ENCODE data around the gene KCNE3. TPM values are rescaled to one million over a fixed set of nuclear protein-coding genes. Genes with fewer than 3 reads are reported as not detected.

The KCNE3 gene
- total and polyA plus RNA-seq, 4 donors = 3.4 to 16.1 (median 4.2) TPM

GRCh38 chr11:74473382-74474173, 6.2 kb upstream of the KCNE3 start:
- no peaks in the 10 kb centered on the region for H3K36me3 ChIP-seq (ENCODE audit: control insufficient read depth, insufficient read depth, low read length)
- H3K4me1 ChIP-seq (ENCODE audit: control insufficient read depth, insufficient read depth, low read length) = no peaks in the 10 kb centered on the region
- no peaks in the 10 kb centered on the region for H3K27me3 ChIP-seq (ENCODE audit: control insufficient read depth, insufficient read depth, low read length)
- no peaks in the 10 kb centered on the region for H3K9me3 ChIP-seq (ENCODE audit: control insufficient read depth, insufficient read depth, low read length)
- WGBS (ENCODE audit: insufficient coverage) = 77% methylated on average over 6 of the region's 10 CpGs
- H3K4me3 ChIP-seq (ENCODE audit: low read depth, low read length) = no peak overlapping the region
- no peak overlapping the region for H3K27ac ChIP-seq (ENCODE audit: low read depth, low read length)
- no peak for DNase-seq (ENCODE audit: low read depth in 4 of 6, low spot score in 6 of 6)

DNA sequence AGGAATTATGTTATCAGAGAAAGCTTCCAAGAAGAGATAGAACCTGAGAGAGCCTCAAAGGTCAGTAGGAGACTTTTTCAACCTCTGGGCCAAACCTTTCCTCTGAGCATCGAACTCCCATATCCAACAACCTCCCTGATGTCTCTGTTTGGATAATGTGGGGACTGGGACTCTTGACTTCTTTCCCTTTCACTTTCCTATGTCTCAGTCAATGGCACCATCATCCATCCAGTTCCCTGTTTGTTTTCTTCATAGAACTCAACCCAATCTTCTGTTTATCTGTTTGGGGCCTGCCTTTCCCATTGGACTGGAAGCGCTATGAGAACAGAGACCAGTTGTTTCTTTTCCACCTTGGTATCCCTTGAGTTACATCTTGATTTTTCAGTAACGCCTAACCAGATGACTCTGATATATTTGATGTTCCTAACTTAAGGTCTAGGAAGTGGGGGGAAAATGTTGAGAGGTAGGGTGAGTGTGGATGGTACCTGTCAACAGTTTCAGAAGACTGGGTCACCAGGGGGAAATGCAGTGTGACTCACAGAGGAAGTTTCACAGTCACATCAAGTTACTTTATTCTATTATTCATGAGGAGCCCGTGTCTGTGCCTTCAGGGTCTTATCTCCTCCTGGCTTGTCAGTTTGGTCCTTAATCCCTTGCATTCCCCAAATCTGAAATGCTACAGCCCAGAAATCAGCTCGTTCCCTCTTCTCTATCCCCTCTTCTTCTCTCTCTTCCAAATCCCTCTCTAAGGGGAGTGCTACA, 4.5 kb upstream of the KCNE3 start:
- Histone ChIP-seq H3K4me1 (ENCODE audit: control insufficient read depth, insufficient read depth, low read length) (peaks cover 10% of the 10 kb centered on the region), H3K36me3 (ENCODE audit: control insufficient read depth, insufficient read depth, low read length) (no peaks in the 10 kb centered on the region), H3K27me3 (ENCODE audit: control insufficient read depth, insufficient read depth, low read length) (peaks cover 5% of the 10 kb centered on the region), H3K27ac (ENCODE audit: low read depth, low read length) (no peak overlapping the region), H3K9me3 (ENCODE audit: control insufficient read depth, insufficient read depth, low read length) (no peaks in the 10 kb centered on the region), H3K4me3 (ENCODE audit: low read depth, low read length) (no peak overlapping the region)
- 76% methylated on average over 2 of the region's 5 CpGs for WGBS (ENCODE audit: insufficient coverage)
- no peak for DNase-seq (ENCODE audit: low read depth in 4 of 6, low spot score in 6 of 6)

DNA sequence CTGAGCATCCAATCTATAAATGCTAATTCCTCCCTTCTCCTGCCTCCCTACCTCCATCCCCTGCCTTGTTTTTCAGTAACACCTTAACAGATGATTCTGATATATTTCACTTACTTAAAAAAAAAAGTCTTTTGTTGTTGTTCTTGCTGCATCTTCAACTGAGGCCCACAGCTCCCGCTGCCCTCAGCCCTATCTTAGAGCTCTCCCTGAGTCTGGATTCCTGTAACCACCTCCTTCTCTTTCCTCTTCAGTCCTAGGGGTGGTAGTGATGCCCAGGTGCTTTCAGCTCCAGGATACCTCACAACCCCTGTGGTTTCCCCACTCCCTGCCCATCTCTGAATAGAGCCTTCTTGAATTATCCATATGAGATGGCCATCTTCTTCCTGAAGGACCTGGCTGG, 3.7 kb upstream of the KCNE3 start:
- no peak overlapping the region for H3K4me3 ChIP-seq (ENCODE audit: low read depth, low read length)
- peaks cover 13% of the 10 kb centered on the region for H3K4me1 ChIP-seq (ENCODE audit: control insufficient read depth, insufficient read depth, low read length)
- H3K9me3 ChIP-seq (ENCODE audit: control insufficient read depth, insufficient read depth, low read length) = no peaks in the 10 kb centered on the region
- no peak overlapping the region for H3K27ac ChIP-seq (ENCODE audit: low read depth, low read length)
- DNase-seq (ENCODE audit: low read depth in 4 of 6, low spot score in 6 of 6) = no peak
- peaks cover 12% of the 10 kb centered on the region for H3K27me3 ChIP-seq (ENCODE audit: control insufficient read depth, insufficient read depth, low read length)
- WGBS (ENCODE audit: insufficient coverage) = 86% methylated on average over 1 of the region's 1 CpG
- H3K36me3 ChIP-seq (ENCODE audit: control insufficient read depth, insufficient read depth, low read length) = no peaks in the 10 kb centered on the region

GRCh38 chr11:74470526-74470925, 3.2 kb upstream of the KCNE3 start:
- Histone ChIP-seq H3K36me3 (ENCODE audit: control insufficient read depth, insufficient read depth, low read length) (no peaks in the 10 kb centered on the region), H3K4me1 (ENCODE audit: control insufficient read depth, insufficient read depth, low read length) (peaks cover 13% of the 10 kb centered on the region)
- WGBS (ENCODE audit: insufficient coverage) = 48% methylated on average over 2 of the region's 2 CpGs

DNA sequence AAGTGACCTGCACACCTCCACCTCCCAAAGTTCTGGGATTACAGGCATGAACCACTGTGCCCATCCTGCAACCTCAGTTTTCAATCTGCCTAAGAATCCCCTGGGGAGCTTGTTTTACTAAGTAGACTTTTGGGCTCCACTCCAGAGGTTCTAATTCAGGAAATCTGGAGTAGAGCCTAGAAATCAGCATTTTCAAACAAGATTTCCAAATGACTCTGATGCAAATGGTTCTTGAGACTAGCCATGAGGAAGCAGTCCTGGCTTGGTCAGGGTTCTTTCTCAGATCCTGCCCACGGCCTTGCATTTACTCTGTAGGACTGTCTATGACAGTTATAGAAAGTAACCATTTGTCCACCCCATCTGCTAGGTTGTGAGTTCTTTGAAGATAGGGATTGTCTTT, 1.6 kb upstream of the KCNE3 start:
- H3K4me3 ChIP-seq (ENCODE audit: low read depth, low read length) = no peak overlapping the region
- no CpG with 5 or more reads among the region's 1 CpG for WGBS (ENCODE audit: insufficient coverage)

More at GRCh38 chr11:74470526-74470925, 3.2 kb upstream of the KCNE3 start:
- Histone ChIP-seq H3K27me3 (ENCODE audit: control insufficient read depth, insufficient read depth, low read length) (peaks cover 12% of the 10 kb centered on the region), H3K9me3 (ENCODE audit: control insufficient read depth, insufficient read depth, low read length) (no peaks in the 10 kb centered on the region), H3K4me3 (ENCODE audit: low read depth, low read length) (no peak overlapping the region), H3K27ac (ENCODE audit: low read depth, low read length) (no peak overlapping the region)
- peak in 2 of 6 donors; percentile 45 to 59 for DNase-seq (ENCODE audit: low read depth in 4 of 6, low spot score in 6 of 6)

GRCh38 chr11:74468521-74468920, 1.2 kb upstream of the KCNE3 start:
- no peaks in the 10 kb centered on the region for H3K9me3 ChIP-seq (ENCODE audit: control insufficient read depth, insufficient read depth, low read length)
- no peak overlapping the region for H3K4me3 ChIP-seq (ENCODE audit: low read depth, low read length)
- no peak overlapping the region for H3K27ac ChIP-seq (ENCODE audit: low read depth, low read length)
- no peaks in the 10 kb centered on the region for H3K36me3 ChIP-seq (ENCODE audit: control insufficient read depth, insufficient read depth, low read length)
- no peak for DNase-seq (ENCODE audit: low read depth in 4 of 6, low spot score in 6 of 6)
- peaks cover 12% of the 10 kb centered on the region for H3K27me3 ChIP-seq (ENCODE audit: control insufficient read depth, insufficient read depth, low read length)
- peaks cover 13% of the 10 kb centered on the region for H3K4me1 ChIP-seq (ENCODE audit: control insufficient read depth, insufficient read depth, low read length)

More for the DNA sequence above, 1.6 kb upstream of the KCNE3 start:
- Histone ChIP-seq H3K27me3 (ENCODE audit: control insufficient read depth, insufficient read depth, low read length) (peaks cover 12% of the 10 kb centered on the region), H3K9me3 (ENCODE audit: control insufficient read depth, insufficient read depth, low read length) (no peaks in the 10 kb centered on the region), H3K36me3 (ENCODE audit: control insufficient read depth, insufficient read depth, low read length) (no peaks in the 10 kb centered on the region), H3K27ac (ENCODE audit: low read depth, low read length) (no peak overlapping the region), H3K4me1 (ENCODE audit: control insufficient read depth, insufficient read depth, low read length) (peaks cover 13% of the 10 kb centered on the region)
- DNase-seq (ENCODE audit: low read depth in 4 of 6, low spot score in 6 of 6) = no peak

GRCh38 chr11:74468058-74468457, 709 bp upstream of the KCNE3 start:
- H3K4me1 ChIP-seq (ENCODE audit: control insufficient read depth, insufficient read depth, low read length) = peaks cover 13% of the 10 kb centered on the region
- no peaks in the 10 kb centered on the region for H3K9me3 ChIP-seq (ENCODE audit: control insufficient read depth, insufficient read depth, low read length)
- DNase-seq (ENCODE audit: low read depth in 4 of 6, low spot score in 6 of 6) = no peak
- WGBS (ENCODE audit: insufficient coverage) = 76% methylated on average over 2 of the region's 4 CpGs
- no peak overlapping the region for H3K4me3 ChIP-seq (ENCODE audit: low read depth, low read length)
- H3K27me3 ChIP-seq (ENCODE audit: control insufficient read depth, insufficient read depth, low read length) = peaks cover 12% of the 10 kb centered on the region
- H3K36me3 ChIP-seq (ENCODE audit: control insufficient read depth, insufficient read depth, low read length) = no peaks in the 10 kb centered on the region
- H3K27ac ChIP-seq (ENCODE audit: low read depth, low read length) = no peak overlapping the region

GRCh38 chr11:74465291-74465708, 2.0 kb downstream of the KCNE3 start:
- Histone ChIP-seq H3K9me3 (ENCODE audit: control insufficient read depth, insufficient read depth, low read length) (no peaks in the 10 kb centered on the region), H3K4me1 (ENCODE audit: control insufficient read depth, insufficient read depth, low read length) (peaks cover 13% of the 10 kb centered on the region), H3K4me3 (ENCODE audit: low read depth, low read length) (no peak overlapping the region), H3K27ac (ENCODE audit: low read depth, low read length) (no peak overlapping the region), H3K36me3 (ENCODE audit: control insufficient read depth, insufficient read depth, low read length) (no peaks in the 10 kb centered on the region), H3K27me3 (ENCODE audit: control insufficient read depth, insufficient read depth, low read length) (peaks cover 12% of the 10 kb centered on the region)
- no CpG with 5 or more reads among the region's 2 CpGs for WGBS (ENCODE audit: insufficient coverage)
- no peak for DNase-seq (ENCODE audit: low read depth in 4 of 6, low spot score in 6 of 6)

DNA sequence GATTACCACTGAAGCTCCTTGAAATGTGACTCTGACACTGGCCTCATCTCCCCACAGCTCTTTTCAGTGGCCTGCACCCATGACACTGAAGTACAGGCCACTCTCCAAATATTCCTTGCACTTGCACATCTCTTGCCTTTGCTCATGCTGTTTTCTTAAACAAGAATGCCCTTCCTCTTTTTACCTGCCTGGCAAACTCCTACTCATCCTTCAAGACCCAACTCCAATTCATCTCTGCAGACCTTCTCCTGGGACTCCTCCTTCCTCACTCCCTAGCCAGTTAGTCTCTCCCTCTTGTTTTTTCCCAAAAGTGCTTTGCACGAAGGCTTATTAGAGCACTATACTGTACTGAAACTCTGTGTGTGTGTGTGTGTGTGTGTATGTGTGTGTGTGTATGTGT, 2.6 kb downstream of the KCNE3 start:
- peaks cover 13% of the 10 kb centered on the region for H3K4me1 ChIP-seq (ENCODE audit: control insufficient read depth, insufficient read depth, low read length)
- DNase-seq (ENCODE audit: low read depth in 4 of 6, low spot score in 6 of 6) = no peak
- H3K4me3 ChIP-seq (ENCODE audit: low read depth, low read length) = no peak overlapping the region
- H3K27me3 ChIP-seq (ENCODE audit: control insufficient read depth, insufficient read depth, low read length) = peaks cover 12% of the 10 kb centered on the region
- no CpG with 5 or more reads among the region's 1 CpG for WGBS (ENCODE audit: insufficient coverage)
- no peak overlapping the region for H3K27ac ChIP-seq (ENCODE audit: low read depth, low read length)
- H3K9me3 ChIP-seq (ENCODE audit: control insufficient read depth, insufficient read depth, low read length) = no peaks in the 10 kb centered on the region
- no peaks in the 10 kb centered on the region for H3K36me3 ChIP-seq (ENCODE audit: control insufficient read depth, insufficient read depth, low read length)

- no peak for DNase-seq (ENCODE audit: low read depth in 4 of 6, low spot score in 6 of 6)
- Histone ChIP-seq H3K27ac (ENCODE audit: low read depth, low read length) (no peak overlapping the region), H3K36me3 (ENCODE audit: control insufficient read depth, insufficient read depth, low read length) (no peaks in the 10 kb centered on the region), H3K27me3 (ENCODE audit: control insufficient read depth, insufficient read depth, low read length) (peaks cover 12% of the 10 kb centered on the region), H3K4me3 (ENCODE audit: low read depth, low read length) (no peak overlapping the region), H3K9me3 (ENCODE audit: control insufficient read depth, insufficient read depth, low read length) (no peaks in the 10 kb centered on the region), H3K4me1 (ENCODE audit: control insufficient read depth, insufficient read depth, low read length) (peaks cover 13% of the 10 kb centered on the region)
- WGBS (ENCODE audit: insufficient coverage) = 72% methylated on average over 1 of the region's 1 CpG
Observed at GRCh38 chr11:74463216-74463615, 4.1 kb downstream of the KCNE3 start.
